HepG2 (cell line): Measurements from ENCODE around the gene RNF6. TPM values are rescaled to one million over a fixed set of nuclear protein-coding genes. Genes with fewer than 3 reads are reported as not detected.

ENCODE experiments used
- GATAD2A ChIP-seq: IDR thresholded peaks from 2 replicates; pipeline ENCODE4 v1.6.1; 2016
- HOXA3 ChIP-seq: sonication (generic); formaldehyde crosslinking; IDR thresholded peaks from 2 replicates; pipeline ENCODE4 v1.5.0; 2020; ENCODE audit warnings: missing genetic modification reagents
- KMT2B ChIP-seq: IDR thresholded peaks from 2 replicates; pipeline ENCODE4 v1.6.1; 2016; ENCODE audit warnings: missing genetic modification reagents, missing compliant biosample characterization
- NFKBIZ ChIP-seq: IDR thresholded peaks from 2 replicates; pipeline ENCODE4 v1.6.1; 2018; ENCODE audit warnings: missing genetic modification reagents, missing compliant biosample characterization
- RBAK ChIP-seq: sonication (generic); formaldehyde crosslinking; IDR thresholded peaks from 2 replicates; pipeline ENCODE4 v1.5.1; 2020; ENCODE audit warnings: mild to moderate bottlenecking, missing genetic modification reagents
- SKI ChIP-seq: fragments of 450-650 bp; IDR thresholded peaks from one replicate; pipeline ENCODE4 v1.6.1; 2018; ENCODE audit warnings: mild to moderate bottlenecking; ENCODE audit not compliant: partially characterized antibody
- ZBTB21 ChIP-seq: sonication (generic); formaldehyde crosslinking; IDR thresholded peaks from 2 replicates; pipeline ENCODE4 v1.4.0; 2020; ENCODE audit warnings: missing genetic modification reagents
- ZMAT5 ChIP-seq: sonication (generic); formaldehyde crosslinking; IDR thresholded peaks from 2 replicates; pipeline ENCODE4 v1.5.0; 2020; ENCODE audit warnings: mild to moderate bottlenecking, low read depth, missing genetic modification reagents, borderline replicate concordance
- ZNF496 ChIP-seq: sonication (generic); formaldehyde crosslinking; IDR thresholded peaks from 2 replicates; pipeline ENCODE4 v1.8.1; 2023; ENCODE audit warnings: mild to moderate bottlenecking, moderate library complexity, missing genetic modification reagents; ENCODE audit not compliant: insufficient replicate concordance
- ZNF556 ChIP-seq: sonication (generic); formaldehyde crosslinking; IDR thresholded peaks from 2 replicates; pipeline ENCODE4 v1.4.0; 2020; ENCODE audit warnings: mild to moderate bottlenecking, missing genetic modification reagents, borderline replicate concordance
- ZNF619 ChIP-seq: sonication (generic); formaldehyde crosslinking; IDR thresholded peaks from 2 replicates; pipeline ENCODE4 v1.4.0; 2020; ENCODE audit warnings: mild to moderate bottlenecking, missing genetic modification reagents
- ZSCAN25 ChIP-seq: sonication (generic); formaldehyde crosslinking; IDR thresholded peaks from 2 replicates; pipeline ENCODE4 v1.8.0; 2022; ENCODE audit warnings: mild to moderate bottlenecking, missing genetic modification reagents
- ZSCAN29 ChIP-seq: sonication (generic); formaldehyde crosslinking; conservative IDR thresholded peaks from 2 replicates; pipeline ENCODE4 v1.4.0; 2020; ENCODE audit warnings: mild to moderate bottlenecking, missing genetic modification reagents
- polyA plus RNA-seq, 8 experiments: library from polyadenylated mRNA; depleted of rRNA in 3 of 8; stranded (reverse) in 7 of 8; unstranded in 1 of 8; fragments of >200 nt; fragmentation: Illumina TruSeq in 4 of 8; extraction: Trizol in 4 of 8; gene quantifications; 2 replicates each; pipeline versions ENCODE4 v1.2.1 to v1.2.3, GENCODE V29; 2011 to 2016; ENCODE audit warnings: low read depth in 4 of 8, missing spikeins in 1 of 8, mixed read lengths in 1 of 8; ENCODE audit not compliant: insufficient read depth in 1 of 8
- total RNA-seq, 5 experiments: library from RNA; depleted of rRNA; stranded (reverse); fragments of >200 nt; fragmentation: Illumina TruSeq; extraction: Trizol; gene quantifications; 2 replicates each; pipeline ENCODE4 v1.2.3, GENCODE V29; 2016; ENCODE audit warnings: low read depth in 1 of 5
- TF ChIP-seq, protein P1 (sequence below): sonication (generic); formaldehyde crosslinking; IDR thresholded peaks from 2 replicates; pipeline ENCODE4 v1.4.0; 2020; ENCODE audit warnings: missing genetic modification reagents, borderline replicate concordance
- TF ChIP-seq, protein P2 (sequence below): sonication (generic); formaldehyde crosslinking; IDR thresholded peaks from 2 replicates; pipeline ENCODE4 v1.5.1; 2020; ENCODE audit warnings: mild to moderate bottlenecking, missing genetic modification reagents, borderline replicate concordance
- TF ChIP-seq, protein P3 (sequence below): sonication (generic); formaldehyde crosslinking; IDR thresholded peaks from 2 replicates; pipeline ENCODE4 v1.9.0; 2021; ENCODE audit warnings: missing genetic modification reagents, mild to moderate bottlenecking, borderline replicate concordance

The RNF6 gene
- total and polyA plus RNA-seq, 2 of the 13 experiments (the other 11 are each of a cell fraction or from before 2014, with no cell fraction given): 14.6 to 36.8 TPM

DNA sequence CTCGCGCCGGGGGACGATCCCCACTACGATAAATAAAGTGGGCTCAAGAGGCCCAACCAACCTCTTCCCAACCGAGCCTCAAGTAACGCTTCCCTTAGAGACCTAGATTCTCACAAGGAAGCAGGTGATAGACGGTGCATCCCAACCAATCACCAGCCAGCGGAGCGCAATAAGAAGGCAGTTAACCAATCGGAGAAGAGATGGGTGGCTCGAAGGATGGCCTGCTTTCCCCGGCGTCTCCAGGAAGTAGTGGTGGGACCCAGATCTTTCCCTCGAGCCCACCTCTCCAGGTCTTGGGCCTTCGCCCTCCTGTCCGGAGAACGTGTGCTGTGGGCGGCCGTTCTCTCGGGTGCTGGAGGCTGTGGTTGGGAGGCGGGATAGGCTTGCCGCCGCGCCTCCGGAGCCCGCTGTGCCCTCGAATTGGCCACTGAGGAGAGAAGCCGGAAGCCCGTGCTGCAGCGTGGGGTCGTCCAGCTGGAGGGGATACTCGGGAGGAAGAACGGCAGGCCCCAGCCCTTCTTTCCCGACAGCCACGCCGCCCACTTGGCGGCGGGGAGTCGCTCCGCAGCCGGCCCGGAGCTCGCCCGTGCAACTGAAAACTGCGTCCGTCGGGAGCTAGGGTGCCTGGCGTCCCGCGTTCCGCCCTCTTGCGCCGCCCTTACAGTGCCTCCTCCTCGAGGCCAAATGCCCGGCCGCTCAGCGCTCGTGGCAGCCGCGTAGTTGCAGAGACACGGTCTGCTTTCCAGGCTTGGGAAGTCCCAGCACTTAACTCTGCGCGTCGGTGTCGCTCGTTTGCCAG lies at the start of gene RNF6 (continued):
- TF ChIP-seq ZMAT5 (CRISPR knock-in tag) (no peak), HOXA3 (CRISPR knock-in tag) (peak; percentile 91), NFKBIZ (CRISPR knock-in tag) (peak; percentile 58; the same call in 1 of the 2 replicates), ZSCAN25 (0 out of 2 replicates have a peak, but pooled peaks have one; percentile 33), KMT2B (CRISPR knock-in tag) (peak; percentile 90), ZNF619 (CRISPR knock-in tag) (peak; percentile 45; the same call in 1 of the 2 replicates), ZNF496 (CRISPR knock-in tag) (no peak), GATAD2A (CRISPR knock-in tag) (0 out of 2 replicates have a peak, but pooled peaks have one; percentile 23), ZBTB21 (CRISPR knock-in tag) (no peak; the same call in 1 of the 2 replicates), RBAK (CRISPR knock-in tag) (0 out of 2 replicates have a peak, but pooled peaks have one; percentile 27), ZSCAN29 (CRISPR knock-in tag) (no peak), ZNF556 (peak; percentile 91), SKI (peak; percentile 22)
- TF ChIP-seq, protein P1, sequence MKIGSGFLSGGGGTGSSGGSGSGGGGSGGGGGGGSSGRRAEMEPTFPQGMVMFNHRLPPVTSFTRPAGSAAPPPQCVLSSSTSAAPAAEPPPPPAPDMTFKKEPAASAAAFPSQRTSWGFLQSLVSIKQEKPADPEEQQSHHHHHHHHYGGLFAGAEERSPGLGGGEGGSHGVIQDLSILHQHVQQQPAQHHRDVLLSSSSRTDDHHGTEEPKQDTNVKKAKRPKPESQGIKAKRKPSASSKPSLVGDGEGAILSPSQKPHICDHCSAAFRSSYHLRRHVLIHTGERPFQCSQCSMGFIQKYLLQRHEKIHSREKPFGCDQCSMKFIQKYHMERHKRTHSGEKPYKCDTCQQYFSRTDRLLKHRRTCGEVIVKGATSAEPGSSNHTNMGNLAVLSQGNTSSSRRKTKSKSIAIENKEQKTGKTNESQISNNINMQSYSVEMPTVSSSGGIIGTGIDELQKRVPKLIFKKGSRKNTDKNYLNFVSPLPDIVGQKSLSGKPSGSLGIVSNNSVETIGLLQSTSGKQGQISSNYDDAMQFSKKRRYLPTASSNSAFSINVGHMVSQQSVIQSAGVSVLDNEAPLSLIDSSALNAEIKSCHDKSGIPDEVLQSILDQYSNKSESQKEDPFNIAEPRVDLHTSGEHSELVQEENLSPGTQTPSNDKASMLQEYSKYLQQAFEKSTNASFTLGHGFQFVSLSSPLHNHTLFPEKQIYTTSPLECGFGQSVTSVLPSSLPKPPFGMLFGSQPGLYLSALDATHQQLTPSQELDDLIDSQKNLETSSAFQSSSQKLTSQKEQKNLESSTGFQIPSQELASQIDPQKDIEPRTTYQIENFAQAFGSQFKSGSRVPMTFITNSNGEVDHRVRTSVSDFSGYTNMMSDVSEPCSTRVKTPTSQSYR (CRISPR knock-in tag): peak; percentile 30; the same call in 1 of the 2 replicates
- TF ChIP-seq, protein P2, sequence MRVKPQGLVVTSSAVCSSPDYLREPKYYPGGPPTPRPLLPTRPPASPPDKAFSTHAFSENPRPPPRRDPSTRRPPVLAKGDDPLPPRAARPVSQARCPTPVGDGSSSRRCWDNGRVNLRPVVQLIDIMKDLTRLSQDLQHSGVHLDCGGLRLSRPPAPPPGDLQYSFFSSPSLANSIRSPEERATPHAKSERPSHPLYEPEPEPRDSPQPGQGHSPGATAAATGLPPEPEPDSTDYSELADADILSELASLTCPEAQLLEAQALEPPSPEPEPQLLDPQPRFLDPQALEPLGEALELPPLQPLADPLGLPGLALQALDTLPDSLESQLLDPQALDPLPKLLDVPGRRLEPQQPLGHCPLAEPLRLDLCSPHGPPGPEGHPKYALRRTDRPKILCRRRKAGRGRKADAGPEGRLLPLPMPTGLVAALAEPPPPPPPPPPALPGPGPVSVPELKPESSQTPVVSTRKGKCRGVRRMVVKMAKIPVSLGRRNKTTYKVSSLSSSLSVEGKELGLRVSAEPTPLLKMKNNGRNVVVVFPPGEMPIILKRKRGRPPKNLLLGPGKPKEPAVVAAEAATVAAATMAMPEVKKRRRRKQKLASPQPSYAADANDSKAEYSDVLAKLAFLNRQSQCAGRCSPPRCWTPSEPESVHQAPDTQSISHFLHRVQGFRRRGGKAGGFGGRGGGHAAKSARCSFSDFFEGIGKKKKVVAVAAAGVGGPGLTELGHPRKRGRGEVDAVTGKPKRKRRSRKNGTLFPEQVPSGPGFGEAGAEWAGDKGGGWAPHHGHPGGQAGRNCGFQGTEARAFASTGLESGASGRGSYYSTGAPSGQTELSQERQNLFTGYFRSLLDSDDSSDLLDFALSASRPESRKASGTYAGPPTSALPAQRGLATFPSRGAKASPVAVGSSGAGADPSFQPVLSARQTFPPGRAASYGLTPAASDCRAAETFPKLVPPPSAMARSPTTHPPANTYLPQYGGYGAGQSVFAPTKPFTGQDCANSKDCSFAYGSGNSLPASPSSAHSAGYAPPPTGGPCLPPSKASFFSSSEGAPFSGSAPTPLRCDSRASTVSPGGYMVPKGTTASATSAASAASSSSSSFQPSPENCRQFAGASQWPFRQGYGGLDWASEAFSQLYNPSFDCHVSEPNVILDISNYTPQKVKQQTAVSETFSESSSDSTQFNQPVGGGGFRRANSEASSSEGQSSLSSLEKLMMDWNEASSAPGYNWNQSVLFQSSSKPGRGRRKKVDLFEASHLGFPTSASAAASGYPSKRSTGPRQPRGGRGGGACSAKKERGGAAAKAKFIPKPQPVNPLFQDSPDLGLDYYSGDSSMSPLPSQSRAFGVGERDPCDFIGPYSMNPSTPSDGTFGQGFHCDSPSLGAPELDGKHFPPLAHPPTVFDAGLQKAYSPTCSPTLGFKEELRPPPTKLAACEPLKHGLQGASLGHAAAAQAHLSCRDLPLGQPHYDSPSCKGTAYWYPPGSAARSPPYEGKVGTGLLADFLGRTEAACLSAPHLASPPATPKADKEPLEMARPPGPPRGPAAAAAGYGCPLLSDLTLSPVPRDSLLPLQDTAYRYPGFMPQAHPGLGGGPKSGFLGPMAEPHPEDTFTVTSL: no peak
- TF ChIP-seq, protein P3, sequence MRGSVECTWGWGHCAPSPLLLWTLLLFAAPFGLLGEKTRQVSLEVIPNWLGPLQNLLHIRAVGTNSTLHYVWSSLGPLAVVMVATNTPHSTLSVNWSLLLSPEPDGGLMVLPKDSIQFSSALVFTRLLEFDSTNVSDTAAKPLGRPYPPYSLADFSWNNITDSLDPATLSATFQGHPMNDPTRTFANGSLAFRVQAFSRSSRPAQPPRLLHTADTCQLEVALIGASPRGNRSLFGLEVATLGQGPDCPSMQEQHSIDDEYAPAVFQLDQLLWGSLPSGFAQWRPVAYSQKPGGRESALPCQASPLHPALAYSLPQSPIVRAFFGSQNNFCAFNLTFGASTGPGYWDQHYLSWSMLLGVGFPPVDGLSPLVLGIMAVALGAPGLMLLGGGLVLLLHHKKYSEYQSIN (CRISPR knock-in tag): no peak
